Measurements from ENCODE around the gene ZNF526.

ZNF526 gene

GRCh38 chr19:42216653-42217519 lies 3.2 kb upstream of the ZNF526 start (continued):
- TF ChIP-seq ZNF18 (tag by site-specific recombination; IDR thresholded peaks at IDR 0.05) (no peak), ZNF16 (tag by site-specific recombination; IDR thresholded peaks at IDR 0.05; ENCODE audit: low read depth) (no peak), ZNF157 (tag by site-specific recombination; IDR thresholded peaks at IDR 0.05) (no peak), SALL2 (tag by site-specific recombination; IDR thresholded peaks at IDR 0.05; ENCODE audit: borderline replicate concordance) (no peak), ZNF488 (tag by site-specific recombination; IDR thresholded peaks at IDR 0.05) (no peak), CTCF (tag by site-specific recombination; IDR thresholded peaks at IDR 0.05) (peak; percentile 39; the same call in 1 of the 2 replicates), GLIS2 (tag by site-specific recombination; IDR thresholded peaks at IDR 0.05) (peak; percentile 86), ZNF214 (tag by site-specific recombination; IDR thresholded peaks at IDR 0.05; ENCODE audit: borderline replicate concordance) (no peak), ZBTB20 (tag by site-specific recombination; IDR thresholded peaks at IDR 0.05) (peak; percentile 45; the same call in 1 of the 2 replicates), ZNF350 (tag by site-specific recombination; IDR thresholded peaks at IDR 0.05) (no peak), ZNF600 (tag by site-specific recombination; IDR thresholded peaks at IDR 0.05) (0 out of 2 replicates have a peak, but pooled peaks have one; percentile 40), ZBTB6 (tag by site-specific recombination; IDR thresholded peaks at IDR 0.05) (peak; percentile 83), BCL11B (tag by site-specific recombination; IDR thresholded peaks at IDR 0.05; ENCODE audit: low read depth) (peak; percentile 65), ZNF548 (tag by site-specific recombination; IDR thresholded peaks at IDR 0.05) (no peak), ZNF423 (tag by site-specific recombination; IDR thresholded peaks at IDR 0.05) (no peak), PBX3 (CRISPR knock-in tag; IDR thresholded peaks at IDR 0.05) (0 out of 2 replicates have a peak, but pooled peaks have one; percentile 30), ZNF837 (tag by site-specific recombination; IDR thresholded peaks at IDR 0.05) (no peak), ZNF266 (tag by site-specific recombination; IDR thresholded peaks at IDR 0.05; ENCODE audit: low read depth) (no peak), ZBTB26 (tag by site-specific recombination; optimal IDR thresholded peaks at IDR 0.05) (peak; percentile 46), ZNF639 (tag by site-specific recombination; IDR thresholded peaks at IDR 0.05) (peak; percentile 69; the same call in 1 of the 2 replicates), TRIM28 (IDR thresholded peaks at IDR 0.05; ENCODE audit: borderline replicate concordance, low read length) (no peak), TSHZ1 (tag by site-specific recombination; IDR thresholded peaks at IDR 0.05; ENCODE audit: borderline replicate concordance) (no peak), ZNF549 (tag by site-specific recombination; IDR thresholded peaks at IDR 0.05) (no peak), ZNF121 (tag by site-specific recombination; IDR thresholded peaks at IDR 0.05) (no peak)

Measured in HEK293 (cell line).